SK-N-SH (cell line): ENCODE data around the gene KLHL42. TPM values are rescaled to one million over a fixed set of nuclear protein-coding genes. Genes with fewer than 3 reads are reported as not detected.

ENCODE experiments used
- CTCF ChIA-PET: fragments of 300-600, 350-600 bp; formaldehyde crosslinking; extraction: SDS; loops from one replicate; lab custom pipeline; 2021; lab: Yijun Ruan, JAX
- POLR2A ChIA-PET: fragments of 350-600 bp; sonication (Branson Sonifier 250); formaldehyde crosslinking; extraction: SDS; loops from one replicate; lab custom pipeline; 2020; ENCODE audit warnings: antibody characterized with exemption, inconsistent platforms; lab: Yijun Ruan, JAX
- DNase-seq: peaks from one replicate; pipeline ENCODE4 v3.0.0; 2012
- H2AFZ ChIP-seq: fragments of 200-600 bp; sonication (generic); 2 replicates; pipeline ENCODE4 v1.8.1; 2016; ENCODE audit warnings: antibody characterized with exemption, mild to moderate bottlenecking, low read depth
- H3F3A ChIP-seq: fragments of 200-600 bp; sonication (generic); replicated peaks from 2 replicates; pipeline ENCODE3; 2016; ENCODE audit warnings: antibody characterized with exemption, mild to moderate bottlenecking; ENCODE audit not compliant: insufficient read depth
- H3K27ac ChIP-seq, 2 experiments: fragments of 200-500 bp in 1 of 2; fragments of 200-600 bp in 1 of 2; sonication (Bioruptor generic) in 1 of 2; sonication (generic), shearing (Covaris generic) in 1 of 2; 2 replicates each; pipeline versions ENCODE4 v1.5.1 to v1.6.1; 2014 to 2016; ENCODE audit warnings: low read depth in 2 of 2, inconsistent platforms in 1 of 2, low read length in 1 of 2, mild to moderate bottlenecking in 1 of 2, mixed read lengths in 1 of 2
- H3K27me3 ChIP-seq: fragments of 200-600 bp; sonication (generic), shearing (Covaris generic); 2 replicates; pipeline ENCODE4 v1.6.1; 2016; ENCODE audit warnings: mixed run types; ENCODE audit not compliant: insufficient read depth
- H3K36me3 ChIP-seq, 2 experiments: fragments of 200-500 bp in 1 of 2; fragments of 200-600 bp in 1 of 2; sonication (Bioruptor generic) in 1 of 2; sonication (generic) in 1 of 2; replicated peaks in 1 of 2; 2 replicates each; pipeline versions ENCODE3 to v1.5.1; 2014 to 2016; ENCODE audit warnings: low read length in 1 of 2, mild to moderate bottlenecking in 1 of 2; ENCODE audit not compliant: insufficient read depth in 2 of 2, control insufficient read depth in 1 of 2
- H3K4me1 ChIP-seq, 2 experiments: fragments of 200-500 bp in 1 of 2; fragments of 200-600 bp in 1 of 2; sonication (Bioruptor generic) in 1 of 2; sonication (generic), shearing (Covaris generic) in 1 of 2; 2 replicates each; pipeline versions ENCODE4 v1.5.1 to v1.6.1; 2014 to 2016; ENCODE audit warnings: low read depth in 1 of 2, low read length in 1 of 2, mixed run types in 1 of 2; ENCODE audit not compliant: insufficient read depth in 2 of 2, control insufficient read depth in 1 of 2
- H3K4me2 ChIP-seq: fragments of 200-600 bp; sonication (generic), shearing (Covaris generic); 2 replicates; pipeline ENCODE4 v1.6.1; 2017; ENCODE audit warnings: mixed run types
- H3K4me3 ChIP-seq, 2 experiments: fragments of 200-500 bp in 1 of 2; fragments of 200-600 bp in 1 of 2; sonication (Bioruptor generic) in 1 of 2; sonication (generic), shearing (Covaris generic) in 1 of 2; 2 replicates each; pipeline versions ENCODE4 v1.5.1 to v1.8.1; 2014 to 2016; ENCODE audit warnings: low read depth in 2 of 2, inconsistent platforms in 1 of 2, low read length in 1 of 2, mild to moderate bottlenecking in 1 of 2, mixed read lengths in 1 of 2, moderate library complexity in 1 of 2
- H3K79me2 ChIP-seq: fragments of 200-600 bp; sonication (generic); 2 replicates; pipeline ENCODE4 v1.8.1; 2017; ENCODE audit warnings: mild to moderate bottlenecking; ENCODE audit not compliant: insufficient read depth
- H3K9ac ChIP-seq: fragments of 200-600 bp; sonication (generic); 2 replicates; pipeline ENCODE4 v1.6.1; 2017; ENCODE audit warnings: mixed run types
- H3K9me2 ChIP-seq: fragments of 200-600 bp; sonication (generic); 2 replicates; pipeline ENCODE4 v1.6.1; 2017; ENCODE audit warnings: mixed run types
- H3K9me3 ChIP-seq: fragments of 200-600 bp; sonication (generic); 2 replicates; pipeline ENCODE4 v1.6.1; 2017; ENCODE audit warnings: mixed run types, mild to moderate bottlenecking, moderate library complexity
- H4K20me1 ChIP-seq: fragments of 200-600 bp; sonication (generic); 2 replicates; pipeline ENCODE4 v1.6.1; 2017; ENCODE audit warnings: mild to moderate bottlenecking, mixed run types; ENCODE audit not compliant: insufficient read depth
- CHD2 ChIP-seq: fragments of 150-350 bp; IDR thresholded peaks from 2 replicates; pipeline ENCODE4 v1.6.1; 2018; ENCODE audit warnings: low read length; ENCODE audit not compliant: partially characterized antibody
- ELF1 ChIP-seq: IDR thresholded peaks from 2 replicates; pipeline ENCODE4 v1.4.0; 2012
- EP300 ChIP-seq, 2 experiments: IDR thresholded peaks; 2 replicates each; pipeline versions ENCODE4 v1.4.0 to v1.6.1; 2012; ENCODE audit warnings: borderline replicate concordance in 1 of 2, low read depth in 1 of 2, low read length in 1 of 2
- EZH2phosphoT487 ChIP-seq: fragments of 200-600 bp; sonication (generic); IDR thresholded peaks from 2 replicates; pipeline ENCODE4 v1.6.1; 2017; ENCODE audit warnings: low read depth, mixed run types, mild to moderate bottlenecking, antibody characterized with exemption, moderate library complexity, borderline replicate concordance
- FOSL2 ChIP-seq: IDR thresholded peaks from 2 replicates; pipeline ENCODE4 v1.4.0; 2012; ENCODE audit warnings: low read depth, mild to moderate bottlenecking, moderate library complexity, borderline replicate concordance
- FOXJ3 ChIP-seq: sonication (generic); formaldehyde crosslinking; IDR thresholded peaks from 2 replicates; pipeline ENCODE4 v1.5.1; 2020; ENCODE audit warnings: mild to moderate bottlenecking, missing genetic modification reagents
- FOXM1 ChIP-seq: IDR thresholded peaks from 2 replicates; pipeline ENCODE4 v1.4.0; 2012; ENCODE audit warnings: low read depth, mild to moderate bottlenecking
- GATA2 ChIP-seq: sonication (generic); formaldehyde crosslinking; IDR thresholded peaks from 2 replicates; pipeline ENCODE4 v1.5.0; 2020; ENCODE audit warnings: mild to moderate bottlenecking, missing genetic modification reagents
- JUND ChIP-seq: IDR thresholded peaks from 2 replicates; pipeline ENCODE4 v1.4.0; 2012
- MEF2A ChIP-seq: IDR thresholded peaks from 2 replicates; pipeline ENCODE4 v1.4.0; 2012; ENCODE audit warnings: low read depth, borderline replicate concordance
- NRF1 ChIP-seq: IDR thresholded peaks from 2 replicates; pipeline ENCODE4 v1.6.1; 2012; ENCODE audit warnings: low read depth, mild to moderate bottlenecking, low read length
- RCOR1 ChIP-seq: fragments of 150-350 bp; IDR thresholded peaks from 2 replicates; pipeline ENCODE4 v1.6.1; 2017; ENCODE audit warnings: antibody characterized with exemption, low read length
- RFX5 ChIP-seq: IDR thresholded peaks from 2 replicates; pipeline ENCODE4 v1.6.1; 2012; ENCODE audit warnings: mild to moderate bottlenecking, improper control_type of control experiment, low read length
- RXRA ChIP-seq: IDR thresholded peaks from 2 replicates; pipeline ENCODE4 v1.4.0; 2012; ENCODE audit warnings: low read depth, mild to moderate bottlenecking, borderline replicate concordance
- SIN3A ChIP-seq: IDR thresholded peaks from 2 replicates; pipeline ENCODE4 v1.6.1; 2012; ENCODE audit warnings: low read depth, mild to moderate bottlenecking, low read length, moderate library complexity, borderline replicate concordance
- SMC3 ChIP-seq: IDR thresholded peaks from 2 replicates; pipeline ENCODE4 v1.6.1; 2012; ENCODE audit warnings: low read depth, low read length, improper control_type of control experiment
- TCF12 ChIP-seq: IDR thresholded peaks from 2 replicates; pipeline ENCODE4 v1.4.0; 2012
- WGBS: methylation state at CpG from one replicate; pipeline ENCODE4 v1.1.6; 2017; ENCODE audit warnings: low lambda C conversion rate; 5-methylcytosine and 5-hydroxymethylcytosine counted together
- polyA plus RNA-seq, 3 experiments: library from polyadenylated mRNA; depleted of rRNA; stranded (reverse); fragments of >200 nt; gene quantifications; 2 replicates each; pipeline ENCODE4 v1.2.3, GENCODE V29; 2012
- TF ChIP-seq, protein P1 (sequence below): fragments of 150-350 bp; IDR thresholded peaks from 2 replicates; pipeline ENCODE4 v1.6.1; 2017; ENCODE audit warnings: antibody characterized with exemption, low read length, low read depth, borderline replicate concordance
- TF ChIP-seq, protein P2 (sequence below): IDR thresholded peaks from 2 replicates; pipeline ENCODE4 v1.4.0; 2012; ENCODE audit warnings: low read depth, borderline replicate concordance
- TF ChIP-seq, protein P3 (sequence below): fragments of 150-350 bp; IDR thresholded peaks from 2 replicates; pipeline ENCODE4 v1.6.1; 2016; ENCODE audit warnings: mild to moderate bottlenecking, low read depth, low read length
- TF ChIP-seq, protein P4 (sequence below): fragments of 200-600 bp; sonication (generic); IDR thresholded peaks from 2 replicates; pipeline ENCODE4 v1.6.1; 2017; ENCODE audit warnings: antibody characterized with exemption, mild to moderate bottlenecking, moderate library complexity

Gene KLHL42
- polyA plus RNA-seq, 1 of the 3 experiments (the other 2 are of a cell fraction): 11.7 TPM

DNA sequence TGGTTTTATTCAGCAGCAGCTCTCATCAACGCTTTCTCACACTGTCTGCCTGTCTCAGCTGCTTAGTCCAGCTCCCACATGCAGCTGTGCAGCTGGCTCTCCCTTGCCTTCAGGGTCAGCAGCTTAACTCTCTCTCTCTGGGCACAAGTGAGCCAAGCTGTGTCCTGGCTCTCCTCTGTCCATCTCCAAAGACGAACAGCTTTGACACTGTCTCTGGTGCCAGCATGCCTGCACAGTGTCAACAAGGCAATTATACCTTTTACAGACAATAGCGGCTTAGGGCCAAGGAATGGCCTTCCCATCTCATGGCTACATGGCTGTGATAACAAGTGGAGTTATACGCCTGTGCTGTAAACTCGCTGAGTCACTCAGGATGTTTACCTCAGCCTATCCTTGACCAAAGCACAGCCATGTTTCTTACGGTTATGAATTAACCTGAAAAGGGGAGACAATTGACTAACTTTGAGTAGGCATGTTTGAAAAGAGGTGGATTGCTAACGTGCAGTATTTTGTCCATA is 38.4 kb downstream of the KLHL42 start:
- H3K36me3 ChIP-seq: no peaks in the 10 kb centered on the region
- no peak overlapping the region for H3K4me2 ChIP-seq
- TF ChIP-seq NRF1 (no peak), EZH2phosphoT487 (no peak), FOSL2 (no peak), RXRA (no peak), SMC3 (no peak), FOXJ3 (CRISPR knock-in tag) (peak; percentile 80), EP300 (IDR thresholded peaks at IDR 0.05; ENCODE audit: borderline replicate concordance in 1 of 2, low read depth in 1 of 2, low read length in 1 of 2) (peak in 1 of 2 experiments; percentile 71; a peak in 1 of 4 replicates), SIN3A (no peak), ELF1 (no peak), GATA2 (CRISPR knock-in tag) (peak; percentile 81), TCF12 (no peak), RCOR1 (peak; percentile 73; the same call in 1 of the 2 replicates), JUND (no peak), MEF2A (no peak), RFX5 (no peak), CHD2 (peak; percentile 31), FOXM1 (no peak)
- TF ChIP-seq, protein P1, sequence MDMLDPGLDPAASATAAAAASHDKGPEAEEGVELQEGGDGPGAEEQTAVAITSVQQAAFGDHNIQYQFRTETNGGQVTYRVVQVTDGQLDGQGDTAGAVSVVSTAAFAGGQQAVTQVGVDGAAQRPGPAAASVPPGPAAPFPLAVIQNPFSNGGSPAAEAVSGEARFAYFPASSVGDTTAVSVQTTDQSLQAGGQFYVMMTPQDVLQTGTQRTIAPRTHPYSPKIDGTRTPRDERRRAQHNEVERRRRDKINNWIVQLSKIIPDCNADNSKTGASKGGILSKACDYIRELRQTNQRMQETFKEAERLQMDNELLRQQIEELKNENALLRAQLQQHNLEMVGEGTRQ: no peak
- TF ChIP-seq, protein P2, sequence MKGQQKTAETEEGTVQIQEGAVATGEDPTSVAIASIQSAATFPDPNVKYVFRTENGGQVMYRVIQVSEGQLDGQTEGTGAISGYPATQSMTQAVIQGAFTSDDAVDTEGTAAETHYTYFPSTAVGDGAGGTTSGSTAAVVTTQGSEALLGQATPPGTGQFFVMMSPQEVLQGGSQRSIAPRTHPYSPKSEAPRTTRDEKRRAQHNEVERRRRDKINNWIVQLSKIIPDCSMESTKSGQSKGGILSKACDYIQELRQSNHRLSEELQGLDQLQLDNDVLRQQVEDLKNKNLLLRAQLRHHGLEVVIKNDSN: no peak
- TF ChIP-seq, protein P3, sequence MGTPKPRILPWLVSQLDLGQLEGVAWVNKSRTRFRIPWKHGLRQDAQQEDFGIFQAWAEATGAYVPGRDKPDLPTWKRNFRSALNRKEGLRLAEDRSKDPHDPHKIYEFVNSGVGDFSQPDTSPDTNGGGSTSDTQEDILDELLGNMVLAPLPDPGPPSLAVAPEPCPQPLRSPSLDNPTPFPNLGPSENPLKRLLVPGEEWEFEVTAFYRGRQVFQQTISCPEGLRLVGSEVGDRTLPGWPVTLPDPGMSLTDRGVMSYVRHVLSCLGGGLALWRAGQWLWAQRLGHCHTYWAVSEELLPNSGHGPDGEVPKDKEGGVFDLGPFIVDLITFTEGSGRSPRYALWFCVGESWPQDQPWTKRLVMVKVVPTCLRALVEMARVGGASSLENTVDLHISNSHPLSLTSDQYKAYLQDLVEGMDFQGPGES: no peak
- TF ChIP-seq, protein P4, sequence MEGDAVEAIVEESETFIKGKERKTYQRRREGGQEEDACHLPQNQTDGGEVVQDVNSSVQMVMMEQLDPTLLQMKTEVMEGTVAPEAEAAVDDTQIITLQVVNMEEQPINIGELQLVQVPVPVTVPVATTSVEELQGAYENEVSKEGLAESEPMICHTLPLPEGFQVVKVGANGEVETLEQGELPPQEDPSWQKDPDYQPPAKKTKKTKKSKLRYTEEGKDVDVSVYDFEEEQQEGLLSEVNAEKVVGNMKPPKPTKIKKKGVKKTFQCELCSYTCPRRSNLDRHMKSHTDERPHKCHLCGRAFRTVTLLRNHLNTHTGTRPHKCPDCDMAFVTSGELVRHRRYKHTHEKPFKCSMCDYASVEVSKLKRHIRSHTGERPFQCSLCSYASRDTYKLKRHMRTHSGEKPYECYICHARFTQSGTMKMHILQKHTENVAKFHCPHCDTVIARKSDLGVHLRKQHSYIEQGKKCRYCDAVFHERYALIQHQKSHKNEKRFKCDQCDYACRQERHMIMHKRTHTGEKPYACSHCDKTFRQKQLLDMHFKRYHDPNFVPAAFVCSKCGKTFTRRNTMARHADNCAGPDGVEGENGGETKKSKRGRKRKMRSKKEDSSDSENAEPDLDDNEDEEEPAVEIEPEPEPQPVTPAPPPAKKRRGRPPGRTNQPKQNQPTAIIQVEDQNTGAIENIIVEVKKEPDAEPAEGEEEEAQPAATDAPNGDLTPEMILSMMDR: no peak
- H3K4me1 ChIP-seq: peaks cover 4 to 21% of the 10 kb centered on the region in 2 experiments; a peak in 3 of 4 replicates
- H3K4me3 ChIP-seq: no peak overlapping the region
- 74% methylated on average over 7 of the region's 7 CpGs for WGBS
- H3K27me3 ChIP-seq: no peaks in the 10 kb centered on the region
- peak; percentile 22 for DNase-seq
- H2AFZ ChIP-seq: no peak overlapping the region
- CTCF ChIA-PET: interaction anchor here (1.0 to 1.1 kb wide), 2 partner anchors 84 to 122 kb away, joined by 3 read pairs; no protein-coding TSS in a partner anchor
- H3K9me2 ChIP-seq: no peaks in the 10 kb centered on the region
- no peaks in the 10 kb centered on the region for H4K20me1 ChIP-seq
- H3K79me2 ChIP-seq: no peaks in the 10 kb centered on the region
- no peak overlapping the region for H3K9ac ChIP-seq
- H3F3A ChIP-seq: peaks cover 6% of the 10 kb centered on the region
- POLR2A ChIA-PET: interaction anchor here (1.0 kb wide), 1 partner anchor 38 kb away, joined by 7 read pairs; the partner anchor contains the start of genes KLHL42 and MANSC4
- peak overlapping the region in 1 of 2 experiments; percentile 91; a peak in 2 of 4 replicates for H3K27ac ChIP-seq
- no peaks in the 10 kb centered on the region for H3K9me3 ChIP-seq
